ENCODE measurements around the gene ENPP3. TPM values are rescaled to one million over a fixed set of nuclear protein-coding genes. Genes with fewer than 3 reads are reported as not detected.

Gene ENPP3
- total RNA-seq (under 1 TPM; 0.22 to 0.34 TPM), total RNA-seq (0.06 to 8.7 (median 0.95) reads per million in 172 experiments)
- 0.27 TPM for polyA plus RNA-seq (2013, experiment 1 of 2)
- 0.49 TPM for polyA plus RNA-seq (2013, experiment 2 of 2)

DNA sequence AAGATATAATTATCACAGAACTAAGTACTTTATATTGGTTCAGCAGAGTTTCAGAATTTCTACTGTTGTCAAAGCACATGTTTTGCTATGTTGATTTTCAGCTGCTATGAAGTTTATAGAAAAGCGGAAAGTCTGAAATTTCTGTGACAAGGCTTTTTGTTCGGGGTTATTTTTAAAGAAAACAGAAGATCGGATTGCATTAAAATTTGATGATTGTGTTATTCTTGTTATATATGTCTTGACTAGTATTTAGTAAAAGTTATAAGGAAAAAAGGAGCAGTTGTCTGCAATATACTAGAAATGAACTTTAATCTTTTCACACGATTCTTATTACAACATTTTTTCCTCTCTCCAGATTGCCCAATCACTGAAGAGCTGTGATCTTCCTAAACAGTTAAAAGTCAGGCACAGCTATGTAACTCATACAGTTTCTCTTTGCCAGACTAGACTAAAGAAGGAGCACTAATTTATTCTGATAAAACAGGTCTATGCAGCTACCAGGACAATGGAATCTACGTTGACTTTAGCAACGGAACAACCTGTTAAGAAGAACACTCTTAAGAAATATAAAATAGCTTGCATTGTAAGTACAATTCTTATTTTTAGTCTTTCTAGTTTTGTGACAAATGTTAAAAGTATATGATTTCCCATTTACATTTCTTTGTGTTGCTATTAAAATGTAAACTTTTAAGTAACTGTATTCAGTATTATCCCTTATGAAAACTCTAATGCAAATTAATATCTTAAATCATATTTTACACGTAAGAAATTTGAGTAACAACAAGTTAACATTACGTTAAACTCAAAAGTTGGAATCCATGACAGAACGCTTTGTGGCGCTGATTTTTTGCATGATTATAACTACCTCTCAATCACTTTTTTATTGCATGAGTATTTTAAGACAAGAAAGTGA is at the start of gene ENPP3:
Gene ENPP3 (plus strand): TSS at position 423 of the 913 bp plus-strand sequence. CDS start 83 bp downstream, at position 506.
- Mint-ChIP-seq H3K27me3 (no peaks in the 10 kb centered on the region), H3K9me3 (no peaks in the 10 kb centered on the region), H3K4me1 (ENCODE audit: low read depth) (no peaks in the 10 kb centered on the region), H3K27ac (no peak within 1 kb of the TSS), H3K36me3 (ENCODE audit: low read depth) (no peaks in the 10 kb centered on the region), H3K4me3 (no peak within 1 kb of the TSS)
- Histone ChIP-seq H3K27me3 (ENCODE audit: control insufficient read depth in 1 of 2, insufficient read depth in 2 of 2, low read length in 2 of 2) (no peaks in the 10 kb centered on the region), H3K36me3 (ENCODE audit: insufficient read depth, low read length) (no peaks in the 10 kb centered on the region), H3K4me1 (ENCODE audit: insufficient read depth, low read length) (no peaks in the 10 kb centered on the region), H3K27ac (ENCODE audit: low read depth in 1 of 2, low read length in 2 of 2) (no peak within 1 kb of the TSS), H3K4me3 (ENCODE audit: low read length) (no peak within 1 kb of the TSS), H3K9me3 (ENCODE audit: control insufficient read depth in 1 of 2, insufficient read depth in 1 of 2, low read length in 2 of 2) (no peaks in the 10 kb centered on the region)
- TF ChIP-seq, protein P1, sequence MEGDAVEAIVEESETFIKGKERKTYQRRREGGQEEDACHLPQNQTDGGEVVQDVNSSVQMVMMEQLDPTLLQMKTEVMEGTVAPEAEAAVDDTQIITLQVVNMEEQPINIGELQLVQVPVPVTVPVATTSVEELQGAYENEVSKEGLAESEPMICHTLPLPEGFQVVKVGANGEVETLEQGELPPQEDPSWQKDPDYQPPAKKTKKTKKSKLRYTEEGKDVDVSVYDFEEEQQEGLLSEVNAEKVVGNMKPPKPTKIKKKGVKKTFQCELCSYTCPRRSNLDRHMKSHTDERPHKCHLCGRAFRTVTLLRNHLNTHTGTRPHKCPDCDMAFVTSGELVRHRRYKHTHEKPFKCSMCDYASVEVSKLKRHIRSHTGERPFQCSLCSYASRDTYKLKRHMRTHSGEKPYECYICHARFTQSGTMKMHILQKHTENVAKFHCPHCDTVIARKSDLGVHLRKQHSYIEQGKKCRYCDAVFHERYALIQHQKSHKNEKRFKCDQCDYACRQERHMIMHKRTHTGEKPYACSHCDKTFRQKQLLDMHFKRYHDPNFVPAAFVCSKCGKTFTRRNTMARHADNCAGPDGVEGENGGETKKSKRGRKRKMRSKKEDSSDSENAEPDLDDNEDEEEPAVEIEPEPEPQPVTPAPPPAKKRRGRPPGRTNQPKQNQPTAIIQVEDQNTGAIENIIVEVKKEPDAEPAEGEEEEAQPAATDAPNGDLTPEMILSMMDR (IDR thresholded peaks at IDR 0.05): no peak
- DNase-seq: no peak
- CTCF ChIA-PET: interaction anchor here (1.3 kb wide), 1 partner anchor 9 kb away, joined by 5 read pairs; the partner anchor contains the start of gene MED23
- no peak for ATAC-seq (ENCODE audit: poor library complexity)
- intact Hi-C loops (cut with DNase I, micrococcal nuclease): loop anchor here in 1 of 2 experiments (10.0 kb wide), 1 partner anchor 868 kb away; no protein-coding TSS in a partner anchor
- POLR2A ChIA-PET: no interaction called here

DNA sequence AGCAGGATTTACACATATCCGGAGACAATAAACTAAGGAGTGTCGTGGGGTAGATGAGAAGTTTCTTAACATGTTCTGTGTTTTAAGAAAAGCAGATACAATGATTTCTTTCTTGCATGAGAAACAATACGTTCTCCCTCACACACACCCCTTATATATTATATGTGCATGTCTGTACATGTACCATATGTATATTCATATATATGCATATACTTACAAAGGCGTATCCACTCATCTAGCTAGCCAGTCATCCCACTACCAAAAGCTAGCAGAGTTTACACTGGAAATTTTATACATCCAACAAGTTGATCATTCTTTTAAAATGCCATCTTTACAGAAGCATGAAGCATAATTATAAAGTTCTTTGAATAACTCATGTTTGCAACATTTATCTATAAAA is 49.2 kb upstream of the ENPP3 start:
- ATAC-seq (ENCODE audit: poor library complexity) (no peak), DNase-seq (no peak)
- Histone ChIP-seq H3K4me3 (ENCODE audit: low read length) (no peak overlapping the region), H3K36me3 (ENCODE audit: insufficient read depth, low read length) (peaks cover 96% of the 10 kb centered on the region), H3K27me3 (ENCODE audit: control insufficient read depth in 1 of 2, insufficient read depth in 2 of 2, low read length in 2 of 2) (no peaks in the 10 kb centered on the region), H3K27ac (ENCODE audit: low read depth in 1 of 2, low read length in 2 of 2) (no peak overlapping the region), H3K4me1 (ENCODE audit: insufficient read depth, low read length) (no peaks in the 10 kb centered on the region), H3K9me3 (ENCODE audit: control insufficient read depth in 1 of 2, insufficient read depth in 1 of 2, low read length in 2 of 2) (no peaks in the 10 kb centered on the region)
- no peaks in the 10 kb centered on the region for H3K4me1 Mint-ChIP-seq (ENCODE audit: low read depth)
- CTCF ChIA-PET: no interaction called here
- H3K27me3 Mint-ChIP-seq: no peaks in the 10 kb centered on the region
- peaks cover 92% of the 10 kb centered on the region for H3K36me3 Mint-ChIP-seq (ENCODE audit: low read depth)
- TF ChIP-seq, protein P1 (IDR thresholded peaks at IDR 0.05): no peak
- H3K9me3 Mint-ChIP-seq: no peaks in the 10 kb centered on the region
- H3K4me3 Mint-ChIP-seq: no peak overlapping the region
- intact Hi-C loops (cut with DNase I, micrococcal nuclease): loop anchor here in 1 of 2 experiments (5.0 kb wide), 1 partner anchor 34 kb away; no protein-coding TSS in a partner anchor
- POLR2A ChIA-PET: no interaction called here
- no peak overlapping the region for H3K27ac Mint-ChIP-seq

DNA sequence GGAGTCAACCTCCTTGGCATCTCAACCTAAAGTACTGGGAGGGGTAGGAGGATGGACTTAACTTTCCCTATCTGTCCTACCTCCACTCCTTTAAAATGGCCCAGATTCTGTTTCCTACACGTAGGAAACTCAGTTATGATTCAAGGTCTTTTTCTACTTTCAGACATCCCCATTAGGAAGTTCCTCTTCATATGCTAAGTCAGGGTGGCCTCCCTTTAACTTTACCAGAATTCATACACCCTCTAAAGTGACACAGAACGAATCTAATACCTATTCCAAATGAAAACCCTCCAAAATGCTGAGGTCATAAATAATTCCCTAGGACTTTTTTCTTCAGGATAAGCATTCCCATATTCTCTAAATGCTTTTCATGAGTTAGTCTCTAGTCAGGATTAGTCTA is 48.5 kb upstream of the ENPP3 start:
- H3K9me3 ChIP-seq (ENCODE audit: control insufficient read depth in 1 of 2, insufficient read depth in 1 of 2, low read length in 2 of 2): no peaks in the 10 kb centered on the region
- no peaks in the 10 kb centered on the region for H3K27me3 ChIP-seq (ENCODE audit: control insufficient read depth in 1 of 2, insufficient read depth in 2 of 2, low read length in 2 of 2)
- DNase-seq (no peak), ATAC-seq (ENCODE audit: poor library complexity) (no peak)
- ChIA-PET CTCF (no interaction called here), POLR2A (no interaction called here)
- TF ChIP-seq, protein P1 (IDR thresholded peaks at IDR 0.05): no peak
- H3K27ac ChIP-seq (ENCODE audit: low read depth in 1 of 2, low read length in 2 of 2): no peak overlapping the region
- no peaks in the 10 kb centered on the region for H3K4me1 ChIP-seq (ENCODE audit: insufficient read depth, low read length)
- Mint-ChIP-seq H3K27me3 (no peaks in the 10 kb centered on the region), H3K4me3 (no peak overlapping the region), H3K27ac (no peak overlapping the region), H3K36me3 (ENCODE audit: low read depth) (peaks cover 90% of the 10 kb centered on the region), H3K9me3 (no peaks in the 10 kb centered on the region), H3K4me1 (ENCODE audit: low read depth) (no peaks in the 10 kb centered on the region)
- H3K36me3 ChIP-seq (ENCODE audit: insufficient read depth, low read length): peaks cover 96% of the 10 kb centered on the region
- intact Hi-C loops (cut with DNase I, micrococcal nuclease): loop anchor here in 1 of 2 experiments (5.0 kb wide), 1 partner anchor 34 kb away; no protein-coding TSS in a partner anchor
- no peak overlapping the region for H3K4me3 ChIP-seq (ENCODE audit: low read length)

Data from CD4-positive, alpha-beta T cell (primary cell).